ENCODE data around the gene ZNF385A. TPM values are rescaled to one million over a fixed set of nuclear protein-coding genes. Genes with fewer than 3 reads are reported as not detected.
A peak's percentile ranks its signal among the peaks of the same experiment; 100 is the strongest.

Gene ZNF385A
- total RNA-seq, 1 experiment from 2014 or later, result 5.7 TPM

- H3K18ac ChIP-seq (ENCODE audit: insufficient read length, low read depth, low read length), result no peak overlapping the region
- no peak overlapping the region for H2AK5ac ChIP-seq (ENCODE audit: insufficient read length, low read length)
- no peaks in the 10 kb centered on the region for H3K9me3 Mint-ChIP-seq
- H2BK120ac ChIP-seq (ENCODE audit: low read depth, low read length, poor library complexity, severe bottlenecking), result no peak overlapping the region
- H3K4ac ChIP-seq (ENCODE audit: low read depth, low read length), result no peak overlapping the region
- peak; percentile 98 for TF ChIP-seq CTCF (conservative IDR thresholded peaks at IDR 0.05)
- no peak overlapping the region for H2BK5ac ChIP-seq (ENCODE audit: insufficient read length, low read length)
- H2BK12ac ChIP-seq (ENCODE audit: insufficient read length, low read depth, low read length), result no peak overlapping the region
- no peaks in the 10 kb centered on the region for H3K79me2 ChIP-seq (ENCODE audit: insufficient read depth, low read length)
- H3K36me3 Mint-ChIP-seq (ENCODE audit: insufficient read depth in 1 of 3, low read depth in 3 of 3), result no peaks in the 10 kb centered on the region; a peak in 1 of 7 replicates
- H3K4me1 ChIP-seq (ENCODE audit: insufficient read depth, low read length), result peaks cover 5% of the 10 kb centered on the region; the same call in 1 of the 2 replicates
- H4K5ac ChIP-seq (ENCODE audit: insufficient read length, low read depth, low read length), result no peak overlapping the region
- no peaks in the 10 kb centered on the region for H3K79me1 ChIP-seq (ENCODE audit: insufficient read depth, low read depth, low read length, poor library complexity, severe bottlenecking)
- H4K20me1 ChIP-seq (ENCODE audit: control insufficient read depth, insufficient read depth, insufficient read length), result peaks cover 3% of the 10 kb centered on the region
- H3K9ac ChIP-seq (ENCODE audit: extremely low read depth, insufficient read length, low read length), result no peak overlapping the region
- no peak overlapping the region for H3T11ph ChIP-seq (ENCODE audit: low read length)
- H3K14ac ChIP-seq (ENCODE audit: insufficient read depth, low read length), result no peak overlapping the region
- H3K4me3 Mint-ChIP-seq, result peak overlapping the region; percentile 22 to 59; a peak in 4 of 5 replicates
- no peak overlapping the region for H2AFZ ChIP-seq (ENCODE audit: low read length)
- no peak overlapping the region for H3K56ac ChIP-seq (ENCODE audit: insufficient read length, low read depth, low read length)
- no peaks in the 10 kb centered on the region for H3K9me3 ChIP-seq (ENCODE audit: control insufficient read depth, low read depth, low read length)
- no peak overlapping the region for H2BK15ac ChIP-seq (ENCODE audit: low read depth, low read length)
- H3K27me3 ChIP-seq (ENCODE audit: insufficient read depth, low read length), result no peaks in the 10 kb centered on the region
- H4K8ac ChIP-seq (replicated peaks; ENCODE audit: insufficient read length, low read depth, low read length), result no peak overlapping the region
- H3K27ac Mint-ChIP-seq, result peak overlapping the region in 1 of 3 experiments; percentile 44; a peak in 3 of 7 replicates
- H3K23ac ChIP-seq (ENCODE audit: insufficient read length, low read depth, low read length), result no peak overlapping the region
- H4K91ac ChIP-seq (ENCODE audit: insufficient read length, low read depth, low read length), result no peak overlapping the region
- DNase-seq, result peak; percentile 94
- peaks cover 6% of the 10 kb centered on the region in 2 experiments for H3K4me1 Mint-ChIP-seq
- H3K4me2 ChIP-seq (ENCODE audit: insufficient read depth, insufficient read length, low read length), result no peak overlapping the region
- H3K27me3 Mint-ChIP-seq (ENCODE audit: low read depth), result peaks cover 11% of the 10 kb centered on the region
- no peak overlapping the region for H3K27ac ChIP-seq (ENCODE audit: insufficient read length, low read depth, low read length)
- H2BK20ac ChIP-seq (ENCODE audit: low read depth, low read length, poor library complexity, severe bottlenecking), result no peak overlapping the region
- no CpG with 5 or more reads among the region's 16 CpGs for WGBS (ENCODE audit: extremely low coverage, insufficient read length, low lambda C conversion rate)
- H3K23me2 ChIP-seq (ENCODE audit: insufficient read length, low read depth, low read length, poor library complexity, severe bottlenecking), result peaks cover 11% of the 10 kb centered on the region
These were observed 23.6 kb downstream of the ZNF385A start for GRCh38 chr12:54360717-54361456.
